BLaER1 treated with 17β-estradiol and CSF1 and Interleukin-3, amounts not matched to agents 10 nM and 100 nM (cell line): ENCODE results near the gene MT1X.

Source experiments
- H3K27ac ChIP-seq, 11 experiments: shearing (Covaris generic); formaldehyde crosslinking; 2 replicates each; pipeline ENCODE4 v1.8.1; 2022
- H3K27me3 ChIP-seq, 11 experiments: shearing (Covaris generic); formaldehyde crosslinking; 2 replicates each; pipeline ENCODE4 v1.8.1; 2022
- H3K36me3 ChIP-seq, 11 experiments: shearing (Covaris generic); formaldehyde crosslinking; 2 replicates each; pipeline ENCODE4 v1.8.1; 2022
- H3K4me1 ChIP-seq, 10 experiments: shearing (Covaris generic); formaldehyde crosslinking; 2 replicates each; pipeline ENCODE4 v1.8.1; 2022
- H3K4me2 ChIP-seq, 11 experiments: shearing (Covaris generic); formaldehyde crosslinking; 2 replicates each; pipeline ENCODE4 v1.8.1; 2022
- H3K4me3 ChIP-seq, 10 experiments: shearing (Covaris generic); formaldehyde crosslinking; 2 replicates each; pipeline ENCODE4 v1.8.1; 2022
- H3K9ac ChIP-seq, 11 experiments: shearing (Covaris generic); formaldehyde crosslinking; 2 replicates each; pipeline ENCODE4 v1.8.1; 2022
- H3K9me3 ChIP-seq, 11 experiments: shearing (Covaris generic); formaldehyde crosslinking; replicated peaks in 1 of 11; 2 replicates each; pipeline ENCODE4 v1.8.1; 2022
- H4K20me1 ChIP-seq, 11 experiments: shearing (Covaris generic); formaldehyde crosslinking; 2 replicates each; pipeline ENCODE4 v1.8.1; 2022
- Cebpa-rat ChIP-seq, 11 experiments: shearing (Covaris generic); IDR thresholded peaks; 2 replicates each; pipeline ENCODE4 v1.8.1; 2022

Gene MT1X

GRCh38 chr16:56649820-56650219 is 32.5 kb upstream of the MT1X start:
- peaks cover 34 to 60% (median 53%) of the 10 kb centered on the region in 11 experiments for H3K27me3 ChIP-seq
- no peak overlapping the region for H3K4me2 ChIP-seq
- no peak overlapping the region for H3K27ac ChIP-seq
- H4K20me1 ChIP-seq: peaks cover 0 to 10% (median 0%) of the 10 kb centered on the region in 11 experiments; a peak in 7 of 22 replicates
- H3K4me3 ChIP-seq: no peak overlapping the region
- no peaks in the 10 kb centered on the region for H3K9me3 ChIP-seq
- H3K4me1 ChIP-seq: peaks cover 7 to 23% (median 11%) of the 10 kb centered on the region in 10 experiments; a peak in 17 of 20 replicates
- H3K36me3 ChIP-seq: no peaks in the 10 kb centered on the region
- H3K9ac ChIP-seq: no peak overlapping the region
- no peak for TF ChIP-seq Cebpa-rat (IDR thresholded peaks at IDR 0.05)

GRCh38 chr16:56651586-56651985 is 30.7 kb upstream of the MT1X start, which contains the start of gene MT1B:
Gene MT1B, plus strand, starts transcription at chr16:56651886. Its CDS starts 68 bp downstream, at chr16:56651954.
- H3K4me2 ChIP-seq: peak within 1 kb of the TSS in 4 of 11 experiments; percentile 37 to 66 (median 56); a peak in 4 of 22 replicates
- peaks cover 0 to 6% (median 0%) of the 10 kb centered on the region in 11 experiments; a peak in 3 of 22 replicates for H4K20me1 ChIP-seq
- no peaks in the 10 kb centered on the region for H3K9me3 ChIP-seq
- peaks cover 22 to 46% (median 36%) of the 10 kb centered on the region in 11 experiments for H3K27me3 ChIP-seq
- H3K4me3 ChIP-seq: no peak within 1 kb of the TSS
- H3K27ac ChIP-seq: no peak within 1 kb of the TSS
- TF ChIP-seq Cebpa-rat (IDR thresholded peaks at IDR 0.05): no peak
- no peaks in the 10 kb centered on the region for H3K36me3 ChIP-seq
- H3K9ac ChIP-seq: no peak within 1 kb of the TSS
- peaks cover 7 to 24% (median 11%) of the 10 kb centered on the region in 10 experiments; a peak in 17 of 20 replicates for H3K4me1 ChIP-seq

GRCh38 chr16:56652600-56652999 is 29.7 kb upstream of the MT1X start:
- no peak for TF ChIP-seq Cebpa-rat (IDR thresholded peaks at IDR 0.05)
- H4K20me1 ChIP-seq: peaks cover 0 to 5% (median 0%) of the 10 kb centered on the region in 11 experiments; a peak in 2 of 22 replicates
- H3K27me3 ChIP-seq: peaks cover 13 to 46% (median 36%) of the 10 kb centered on the region in 11 experiments
- H3K4me3 ChIP-seq: no peak overlapping the region
- H3K9ac ChIP-seq: no peak overlapping the region
- no peaks in the 10 kb centered on the region for H3K9me3 ChIP-seq
- H3K36me3 ChIP-seq: no peaks in the 10 kb centered on the region
- peaks cover 7 to 28% (median 15%) of the 10 kb centered on the region in 10 experiments; a peak in 18 of 20 replicates for H3K4me1 ChIP-seq
- no peak overlapping the region for H3K27ac ChIP-seq
- H3K4me2 ChIP-seq: peak overlapping the region in 4 of 11 experiments; percentile 37 to 66 (median 56); a peak in 6 of 22 replicates

- H3K36me3 ChIP-seq: no peaks in the 10 kb centered on the region
- no peak overlapping the region for H3K9ac ChIP-seq
- H4K20me1 ChIP-seq: peaks cover 0 to 2% (median 0%) of the 10 kb centered on the region in 11 experiments; a peak in 2 of 22 replicates
- H3K4me3 ChIP-seq: no peak overlapping the region
- no peak for TF ChIP-seq Cebpa-rat (IDR thresholded peaks at IDR 0.05)
- H3K4me2 ChIP-seq: peak overlapping the region in 10 of 11 experiments; percentile 14 to 66 (median 40); a peak in 18 of 22 replicates
- no peak overlapping the region for H3K27ac ChIP-seq
- H3K27me3 ChIP-seq: peaks cover 13 to 46% (median 36%) of the 10 kb centered on the region in 11 experiments
- peaks cover 14 to 32% (median 22%) of the 10 kb centered on the region in 10 experiments for H3K4me1 ChIP-seq
- H3K9me3 ChIP-seq: no peaks in the 10 kb centered on the region
Measured at GRCh38 chr16:56653218-56653617, 29.1 kb upstream of the MT1X start.

- Histone ChIP-seq H4K20me1 (peaks cover 0 to 9% (median 0%) of the 10 kb centered on the region in 11 experiments; a peak in 2 of 22 replicates), H3K9ac (peak within 1 kb of the TSS; percentile 25 to 72 (median 62); a peak in 19 of 22 replicates), H3K36me3 (no peaks in the 10 kb centered on the region), H3K9me3 (no peaks in the 10 kb centered on the region), H3K4me2 (peak within 1 kb of the TSS; percentile 79 to 99 (median 95)), H3K27me3 (peaks cover 52 to 67% (median 63%) of the 10 kb centered on the region in 11 experiments), H3K4me1 (peaks cover 20 to 41% (median 32%) of the 10 kb centered on the region in 10 experiments), H3K27ac (peak within 1 kb of the TSS in 5 of 11 experiments; percentile 14 to 52 (median 26); a peak in 7 of 22 replicates), H3K4me3 (peak within 1 kb of the TSS; percentile 59 to 75 (median 66))
- TF ChIP-seq Cebpa-rat (IDR thresholded peaks at IDR 0.05): no peak
Measured at GRCh38 chr16:56657555-56658326, 24.5 kb upstream of the MT1X start, which contains the start of gene MT1F. Gene MT1F, plus strand, starts transcription at chr16:56657959. Its CDS starts 100 bp downstream, at chr16:56658059.

- no peak for TF ChIP-seq Cebpa-rat (IDR thresholded peaks at IDR 0.05)
- Histone ChIP-seq H4K20me1 (peaks cover 0 to 10% (median 0%) of the 10 kb centered on the region in 11 experiments; a peak in 2 of 22 replicates), H3K9ac (peak overlapping the region in 7 of 11 experiments; percentile 34 to 72 (median 64); a peak in 7 of 22 replicates), H3K36me3 (no peaks in the 10 kb centered on the region), H3K4me1 (peaks cover 19 to 38% (median 30%) of the 10 kb centered on the region in 10 experiments), H3K27ac (no peak overlapping the region; a peak in 1 of 22 replicates), H3K27me3 (peaks cover 59 to 74% (median 70%) of the 10 kb centered on the region in 11 experiments), H3K9me3 (no peaks in the 10 kb centered on the region), H3K4me2 (peak overlapping the region; percentile 79 to 99 (median 95)), H3K4me3 (peak overlapping the region; percentile 59 to 75 (median 66))
Measured at GRCh38 chr16:56658327-56658875, 23.9 kb upstream of the MT1X start.

GRCh38 chr16:56662357-56663354 is 19.6 kb upstream of the MT1X start:
- Histone ChIP-seq H3K36me3 (no peaks in the 10 kb centered on the region), H3K4me1 (peaks cover 17 to 29% (median 23%) of the 10 kb centered on the region in 10 experiments), H3K4me3 (peak overlapping the region in 6 of 10 experiments; percentile 9 to 38 (median 20); a peak in 5 of 20 replicates), H3K9ac (no peak overlapping the region), H3K27ac (no peak overlapping the region), H4K20me1 (peaks cover 0 to 16% (median 4%) of the 10 kb centered on the region in 11 experiments; a peak in 6 of 22 replicates), H3K9me3 (0 out of 22 replicates have a peak, but pooled peaks cover 0 to 4% (median 0%) of the 10 kb centered on the region in 11 experiments), H3K4me2 (peak overlapping the region; percentile 42 to 68 (median 60); a peak in 21 of 22 replicates), H3K27me3 (peaks cover 98 to 100% (median 100%) of the 10 kb centered on the region in 11 experiments)
- no peak for TF ChIP-seq Cebpa-rat (IDR thresholded peaks at IDR 0.05)
